ENCODE data around the gene WDFY2.

- TF ChIP-seq POLR2A (IDR thresholded peaks at IDR 0.05; ENCODE audit: extremely low read depth, insufficient read length): no peak
- TF ChIP-seq CTCF (IDR thresholded peaks at IDR 0.05; ENCODE audit: low read depth, low read length): no peak
- no peak for TF ChIP-seq MYC (IDR thresholded peaks at IDR 0.05; ENCODE audit: low read depth, low read length)
- no peak for TF ChIP-seq MAX (IDR thresholded peaks at IDR 0.05; ENCODE audit: low read depth, low read length)
Observed at GRCh38 chr13:51768976-51769375, 184.7 kb downstream of the WDFY2 start.

Data from NB4 (cell line).